ENCODE results near the gene ALG6.
"Not testable (repeated sequence)": the region's sequence is repeated elsewhere in the genome, so short reads cannot be mapped to it uniquely, and the experiment has no call there.

The ALG6 gene

GRCh38 chr1:63418101-63418500, 50.7 kb downstream of the ALG6 start:
- DNase-seq, result no peak

- DNase-seq, result not testable (repeated sequence)
Observed at GRCh38 chr1:63420746-63421145, 53.3 kb downstream of the ALG6 start.

- no peak for DNase-seq
Observed at GRCh38 chr1:63423649-63424048, 56.2 kb downstream of the ALG6 start.

- no peak for DNase-seq
Observed at GRCh38 chr1:63428815-63429214, 61.4 kb downstream of the ALG6 start.

GRCh38 chr1:63429281-63429680, 61.9 kb downstream of the ALG6 start:
- no peak for DNase-seq

GRCh38 chr1:63435161-63435560, 67.7 kb downstream of the ALG6 start:
- no peak for DNase-seq

- no peak for DNase-seq
Observed at GRCh38 chr1:63442141-63442475, 74.7 kb downstream of the ALG6 start.

GRCh38 chr1:63448731-63449246, 81.4 kb downstream of the ALG6 start:
- no peak for DNase-seq

GRCh38 chr1:63450416-63450815, 83.0 kb downstream of the ALG6 start:
- DNase-seq, result no peak

GRCh38 chr1:63453232-63453631, 85.8 kb downstream of the ALG6 start:
- no peak for DNase-seq

- DNase-seq, result peak; percentile 32
Observed at GRCh38 chr1:63454269-63454668, 86.8 kb downstream of the ALG6 start.

- DNase-seq, result no peak
Observed at GRCh38 chr1:63458750-63459149, 91.3 kb downstream of the ALG6 start.

GRCh38 chr1:63461661-63462230, 94.3 kb downstream of the ALG6 start:
- DNase-seq, result no peak

GRCh38 chr1:63463248-63463647, 95.8 kb downstream of the ALG6 start:
- peak; percentile 53 for DNase-seq

GRCh38 chr1:63466181-63466580, 98.8 kb downstream of the ALG6 start:
- DNase-seq, result no peak

- DNase-seq, result no peak
Observed at GRCh38 chr1:63466759-63467158, 99.3 kb downstream of the ALG6 start.

- not testable (repeated sequence) for DNase-seq
Observed at GRCh38 chr1:63468683-63469082, 101.3 kb downstream of the ALG6 start.

- DNase-seq, result no peak
Observed at GRCh38 chr1:63475761-63476160, 108.3 kb downstream of the ALG6 start.

GRCh38 chr1:63480057-63480456, 112.6 kb downstream of the ALG6 start:
- no peak for DNase-seq

- no peak for DNase-seq
Observed at GRCh38 chr1:63486629-63487028, 119.2 kb downstream of the ALG6 start.

- no peak for DNase-seq
Observed at GRCh38 chr1:63487336-63488065, 120.1 kb downstream of the ALG6 start.

All from hematopoietic multipotent progenitor cell treated with erythropoietin and hydrocortisone succinate and interleukin-3 and kit ligand, for 6 days (in vitro differentiated cells).